A673 (cell line): ENCODE data around the gene DENND1A. TPM values are rescaled to one million over a fixed set of nuclear protein-coding genes. Genes with fewer than 3 reads are reported as not detected.

Source experiments
- BruUV-seq: library from RNA; stranded (reverse); fragments of 400-500 nt; replicated peaks from 2 replicates; lab custom pipeline; 2021; lab: Mats Ljungman, UMichigan
- CTCF ChIA-PET: fragments of 300-600 bp; sonication (Branson Sonifier 250); formaldehyde crosslinking; loops from one replicate; lab custom pipeline; 2022; ENCODE audit warnings: antibody characterized with exemption; lab: Charles Lee
- POLR2A ChIA-PET: fragments of 300-600 bp; sonication (Branson Sonifier 250); formaldehyde crosslinking; loops from one replicate; lab custom pipeline; 2022; ENCODE audit warnings: antibody characterized with exemption; ENCODE audit not compliant: low non-redundant PET; lab: Charles Lee
- DNase-seq: peaks from one replicate; pipeline ENCODE4 v3.0.0-alpha.2; 2015; ENCODE audit warnings: low spot score
- H3K27ac ChIP-seq: fragments of 200-600 bp; sonication (generic); 2 replicates; pipeline ENCODE4 v1.5.1; 2016; ENCODE audit warnings: mixed run types, low read depth, mild to moderate bottlenecking, mixed read lengths, antibody characterized with exemption, low read length; ENCODE audit not compliant: poor library complexity, severe bottlenecking
- H3K27me3 ChIP-seq: fragments of 200-600 bp; sonication (generic); replicated peaks from 2 replicates; pipeline ENCODE4 v1.6.1; 2017; ENCODE audit warnings: mixed run types, low read depth, mild to moderate bottlenecking, mixed read lengths, antibody characterized with exemption, low read length; ENCODE audit not compliant: insufficient read depth, poor library complexity
- H3K36me3 ChIP-seq: fragments of 200-600 bp; sonication (generic); 2 replicates; pipeline ENCODE4 v1.6.1; 2016; ENCODE audit warnings: mixed run types, mild to moderate bottlenecking, mixed read lengths, antibody characterized with exemption, low read length; ENCODE audit not compliant: insufficient read depth, poor library complexity, severe bottlenecking
- H3K4me1 ChIP-seq: fragments of 200-600 bp; sonication (generic); 2 replicates; pipeline ENCODE4 v1.6.1; 2017; ENCODE audit warnings: mixed run types, mild to moderate bottlenecking, mixed read lengths, antibody characterized with exemption, low read length; ENCODE audit not compliant: insufficient read depth, poor library complexity, severe bottlenecking
- H3K4me3 ChIP-seq: fragments of 200-600 bp; sonication (generic); 2 replicates; pipeline ENCODE4 v1.5.1; 2016; ENCODE audit warnings: low read depth, mixed run types, mild to moderate bottlenecking, mixed read lengths, low read length; ENCODE audit not compliant: poor library complexity, severe bottlenecking
- H3K9me3 ChIP-seq: fragments of 200-600 bp; sonication (generic); 2 replicates; pipeline ENCODE4 v1.6.1; 2016; ENCODE audit warnings: mixed run types, low read depth, mild to moderate bottlenecking, mixed read lengths, antibody characterized with exemption, low read length; ENCODE audit not compliant: poor library complexity, severe bottlenecking
- EZH2 ChIP-seq: fragments of 200-600 bp; sonication (generic); IDR thresholded peaks from 2 replicates; pipeline ENCODE4 v1.6.1; 2017; ENCODE audit warnings: borderline replicate concordance, low read depth, mild to moderate bottlenecking, mixed read lengths, antibody characterized with exemption, low read length; ENCODE audit not compliant: poor library complexity, severe bottlenecking
- intact Hi-C: fragments of 100-400 bp; cut with micrococcal nuclease; formaldehyde crosslinking; loops from one replicate; pipeline ENCODE4 v1.10.0; 2022; ENCODE audit not compliant: unreplicated experiment
- total RNA-seq: library from RNA; stranded (reverse); gene quantifications from 2 replicates; pipeline ENCODE4 v1.2.3, GENCODE V29; 2021
- TF ChIP-seq, protein P1 (sequence below): fragments of 300-800, 200-600 bp; sonication (generic); conservative IDR thresholded peaks from 2 replicates; pipeline ENCODE4 v1.5.1; 2017; ENCODE audit warnings: low read depth, mild to moderate bottlenecking, antibody characterized with exemption, low read length, moderate library complexity, mixed read lengths

DENND1A gene
- total RNA-seq, 1 experiment from 2014 or later = 12.0 TPM

DNA sequence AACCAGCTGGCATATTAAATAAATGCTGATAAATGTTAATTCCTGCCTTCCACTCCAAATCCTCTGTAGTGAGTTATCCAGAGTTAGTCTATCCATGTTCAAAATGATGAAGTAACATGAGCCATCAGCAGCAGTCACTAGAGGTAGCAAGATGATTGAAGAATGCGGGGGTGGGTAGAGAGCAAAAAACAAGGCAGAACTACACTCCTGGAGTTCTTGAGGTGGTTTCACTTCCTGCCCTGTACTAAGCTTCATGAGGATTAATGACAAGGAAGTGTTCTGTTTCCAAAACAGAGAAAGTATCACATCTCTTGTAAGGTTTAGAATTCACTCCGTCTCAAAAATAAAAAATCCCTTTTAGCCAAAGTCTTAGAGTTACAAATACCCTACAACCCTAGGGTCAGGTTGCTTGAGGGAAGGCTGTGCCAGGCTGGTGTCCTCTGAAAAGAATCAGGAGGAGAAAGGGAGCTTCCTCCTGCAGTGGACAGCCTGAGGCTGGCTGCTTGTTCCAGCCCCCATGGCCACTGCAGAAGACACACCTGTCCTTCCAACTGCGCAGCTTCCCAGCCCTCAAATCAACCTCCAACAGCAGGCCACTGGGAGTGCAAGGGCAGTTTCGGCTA is 180.2 kb downstream of the DENND1A start:
- BruUV-seq = no TSS peak
- Histone ChIP-seq H3K27me3 (no peaks in the 10 kb centered on the region), H3K9me3 (no peaks in the 10 kb centered on the region), H3K4me1 (peaks cover 5% of the 10 kb centered on the region), H3K4me3 (no peak overlapping the region), H3K36me3 (no peaks in the 10 kb centered on the region), H3K27ac (no peak overlapping the region)
- TF ChIP-seq, protein P1, sequence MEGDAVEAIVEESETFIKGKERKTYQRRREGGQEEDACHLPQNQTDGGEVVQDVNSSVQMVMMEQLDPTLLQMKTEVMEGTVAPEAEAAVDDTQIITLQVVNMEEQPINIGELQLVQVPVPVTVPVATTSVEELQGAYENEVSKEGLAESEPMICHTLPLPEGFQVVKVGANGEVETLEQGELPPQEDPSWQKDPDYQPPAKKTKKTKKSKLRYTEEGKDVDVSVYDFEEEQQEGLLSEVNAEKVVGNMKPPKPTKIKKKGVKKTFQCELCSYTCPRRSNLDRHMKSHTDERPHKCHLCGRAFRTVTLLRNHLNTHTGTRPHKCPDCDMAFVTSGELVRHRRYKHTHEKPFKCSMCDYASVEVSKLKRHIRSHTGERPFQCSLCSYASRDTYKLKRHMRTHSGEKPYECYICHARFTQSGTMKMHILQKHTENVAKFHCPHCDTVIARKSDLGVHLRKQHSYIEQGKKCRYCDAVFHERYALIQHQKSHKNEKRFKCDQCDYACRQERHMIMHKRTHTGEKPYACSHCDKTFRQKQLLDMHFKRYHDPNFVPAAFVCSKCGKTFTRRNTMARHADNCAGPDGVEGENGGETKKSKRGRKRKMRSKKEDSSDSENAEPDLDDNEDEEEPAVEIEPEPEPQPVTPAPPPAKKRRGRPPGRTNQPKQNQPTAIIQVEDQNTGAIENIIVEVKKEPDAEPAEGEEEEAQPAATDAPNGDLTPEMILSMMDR = no peak
- TF ChIP-seq EZH2 = no peak
- DNase-seq = no peak
- ChIA-PET POLR2A (no interaction called here), CTCF (no interaction called here)
- intact Hi-C loops = no loop called here

DNA sequence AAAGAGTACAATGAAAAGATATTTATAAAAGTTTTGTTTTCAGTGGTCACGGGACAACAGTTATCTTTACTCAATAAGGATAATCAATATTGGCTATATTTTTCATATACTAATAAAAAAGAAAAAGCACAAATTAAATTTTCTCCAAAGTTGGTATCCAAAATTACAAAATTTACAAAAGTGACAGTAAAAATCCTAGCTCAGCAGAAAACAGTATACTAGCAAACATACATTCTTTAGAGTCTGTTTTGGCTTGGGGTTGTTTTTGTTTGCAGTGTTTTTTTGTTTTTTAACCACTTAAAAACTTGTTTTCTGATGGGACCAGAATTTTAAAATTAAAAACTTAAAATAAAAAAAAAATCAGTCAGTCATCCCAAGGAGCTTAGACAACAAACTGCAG is 183.2 kb downstream of the DENND1A start:
- Histone ChIP-seq H3K27ac (no peak overlapping the region), H3K36me3 (no peaks in the 10 kb centered on the region), H3K4me1 (peaks cover 5% of the 10 kb centered on the region), H3K4me3 (no peak overlapping the region), H3K9me3 (no peaks in the 10 kb centered on the region), H3K27me3 (no peaks in the 10 kb centered on the region)
- no peak for DNase-seq
- no TSS peak for BruUV-seq
- ChIA-PET POLR2A (no interaction called here), CTCF (no interaction called here)
- intact Hi-C loops = no loop called here
- no peak for TF ChIP-seq EZH2
- TF ChIP-seq, protein P1 = no peak

DNA sequence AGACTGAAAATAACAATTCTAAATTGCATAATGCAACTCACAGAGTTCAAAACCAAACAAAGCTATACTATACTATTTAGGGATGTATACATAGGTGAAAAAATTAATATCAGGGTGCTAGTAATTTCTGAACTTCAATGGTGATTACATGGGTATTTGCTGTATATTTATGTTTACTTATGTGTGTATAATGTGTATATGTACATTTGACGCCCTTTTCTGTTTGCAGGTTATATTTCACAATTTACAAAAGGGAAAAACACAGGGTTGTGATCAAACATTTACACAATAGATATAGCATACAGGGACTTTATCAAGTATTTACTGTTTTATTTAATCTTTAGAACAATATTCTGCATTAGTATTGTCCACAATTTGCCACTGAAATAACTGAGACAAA is 184.0 kb downstream of the DENND1A start:
- ChIA-PET POLR2A (interaction anchor here (0.6 kb wide), 1 partner anchor 13 kb away, joined by 3 read pairs; no protein-coding TSS in a partner anchor), CTCF (no interaction called here)
- H3K4me3 ChIP-seq = no peak overlapping the region
- DNase-seq = no peak
- H3K27ac ChIP-seq = no peak overlapping the region
- TF ChIP-seq, protein P1 = no peak
- TF ChIP-seq EZH2 = no peak
- intact Hi-C loops = no loop called here
- peaks cover 5% of the 10 kb centered on the region for H3K4me1 ChIP-seq
- no peaks in the 10 kb centered on the region for H3K9me3 ChIP-seq
- BruUV-seq = no TSS peak
- H3K27me3 ChIP-seq = no peaks in the 10 kb centered on the region
- no peaks in the 10 kb centered on the region for H3K36me3 ChIP-seq
